Ramos (cell line): ENCODE results near the gene CDH13.

ENCODE experiments used
- in situ Hi-C: fragments of 300-500 bp; cut with MboI; formaldehyde crosslinking; loops from one replicate; pipeline ENCODE4 v1.14.3; 2022; ENCODE audit warnings: low sequenced_read_pairs; ENCODE audit not compliant: unreplicated experiment

Gene CDH13

DNA sequence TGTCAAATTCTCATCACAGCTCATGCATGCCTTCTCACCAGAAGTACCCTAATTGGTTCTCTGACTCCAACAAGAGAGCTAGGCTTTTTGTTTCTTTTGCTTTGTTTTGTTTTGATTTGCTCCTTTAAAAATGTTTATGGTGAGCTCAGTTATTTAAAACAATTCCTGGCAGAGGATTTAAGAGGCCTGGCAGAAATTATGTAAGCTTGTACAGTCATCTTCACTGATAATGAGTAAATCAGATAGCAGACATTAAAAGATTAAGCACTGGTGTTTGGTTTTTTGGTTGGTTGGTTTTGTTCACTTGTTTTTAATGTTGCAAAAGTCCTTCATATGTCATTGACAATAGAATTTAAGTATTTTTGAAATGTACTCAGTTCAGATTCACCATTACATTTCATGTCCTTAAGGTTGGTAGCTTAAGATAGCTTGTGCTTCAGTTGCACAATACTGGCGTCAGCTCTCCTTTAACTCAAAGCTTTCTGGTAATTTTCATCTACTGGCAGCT, 378.9 kb downstream of the CDH13 start:
- in situ Hi-C loops = no loop called here

DNA sequence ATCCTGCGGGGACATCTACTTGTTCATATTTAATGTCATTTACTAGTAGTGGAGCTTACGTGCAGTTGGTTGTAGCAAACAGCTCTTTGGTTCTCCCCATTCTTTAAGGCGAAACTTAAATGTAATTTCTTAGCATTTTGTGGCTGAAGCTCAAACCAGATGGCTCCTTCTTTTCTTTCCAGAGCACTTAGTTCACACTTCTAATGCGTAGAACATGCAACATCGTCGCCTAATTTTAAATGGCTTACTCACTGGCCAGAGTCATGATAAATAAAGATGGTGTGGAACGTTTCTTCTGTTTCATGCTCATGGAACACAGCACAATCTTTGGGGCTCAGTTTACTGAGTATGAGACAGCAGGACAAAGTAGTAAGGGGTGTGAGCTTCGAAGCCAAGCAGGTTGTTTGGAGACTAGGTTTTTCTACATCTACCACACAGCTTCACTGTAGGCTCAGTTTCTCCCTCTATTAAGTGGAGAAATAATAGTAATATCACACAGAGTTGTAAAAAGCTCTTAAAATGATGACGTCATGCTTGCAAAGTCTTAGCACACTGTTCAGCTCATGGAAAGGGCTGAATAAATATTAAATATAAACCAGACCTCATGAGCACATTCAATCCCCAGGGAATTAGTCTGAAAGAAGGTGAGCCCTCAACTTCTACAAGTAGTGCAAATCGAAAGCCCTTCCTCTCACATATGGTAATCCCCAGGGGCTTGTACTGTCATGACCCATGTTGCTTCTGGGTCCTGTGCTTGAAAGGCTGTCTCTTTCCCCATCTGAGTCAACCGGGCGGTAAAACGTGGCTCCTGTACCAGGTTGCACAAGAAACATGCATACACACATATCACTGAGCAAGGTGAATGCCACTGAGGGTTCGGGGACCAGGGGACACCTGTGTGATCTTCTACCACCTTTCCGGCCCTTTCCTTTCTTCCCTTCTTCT, 384.3 kb downstream of the CDH13 start:
- in situ Hi-C loops = no loop called here

DNA sequence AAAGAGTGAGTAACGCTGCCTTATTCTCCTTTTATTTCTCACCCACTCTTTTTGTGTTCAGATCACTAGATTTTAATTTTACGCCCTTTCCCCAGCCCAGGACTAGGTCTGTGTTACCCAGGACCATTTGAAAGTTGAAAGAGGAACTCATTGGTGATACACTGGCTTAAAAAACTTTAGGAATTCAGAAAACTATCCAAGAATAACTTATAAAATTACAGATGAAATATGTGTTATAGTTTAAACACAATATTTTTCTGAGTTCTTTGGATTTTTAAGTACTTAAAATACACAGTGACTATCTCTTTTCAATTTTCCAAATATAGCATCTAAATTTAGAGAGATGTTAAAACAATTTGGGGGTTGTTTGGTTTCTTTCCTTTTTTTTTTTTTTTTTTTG, 385.2 kb downstream of the CDH13 start:
- in situ Hi-C loops = no loop called here

DNA sequence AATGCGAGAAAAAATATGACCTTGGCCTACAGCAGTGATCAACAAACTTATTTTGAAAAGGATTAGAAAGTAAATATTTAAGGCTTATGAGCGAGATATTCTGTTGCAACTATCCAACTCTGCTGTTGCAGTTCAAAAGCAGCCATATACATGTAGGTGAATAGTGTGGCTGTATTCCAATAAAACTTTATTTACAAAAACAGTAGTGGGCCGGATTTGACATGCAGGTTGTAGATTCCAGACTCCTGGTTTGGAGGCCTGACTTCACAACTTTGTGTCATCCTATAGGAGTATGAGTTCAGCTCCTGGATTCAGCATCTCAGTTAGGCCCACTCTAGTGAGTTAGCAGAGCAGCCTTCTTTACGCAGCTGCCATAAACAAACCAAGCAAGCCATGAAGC, 386.3 kb downstream of the CDH13 start:
- in situ Hi-C loops = no loop called here

DNA sequence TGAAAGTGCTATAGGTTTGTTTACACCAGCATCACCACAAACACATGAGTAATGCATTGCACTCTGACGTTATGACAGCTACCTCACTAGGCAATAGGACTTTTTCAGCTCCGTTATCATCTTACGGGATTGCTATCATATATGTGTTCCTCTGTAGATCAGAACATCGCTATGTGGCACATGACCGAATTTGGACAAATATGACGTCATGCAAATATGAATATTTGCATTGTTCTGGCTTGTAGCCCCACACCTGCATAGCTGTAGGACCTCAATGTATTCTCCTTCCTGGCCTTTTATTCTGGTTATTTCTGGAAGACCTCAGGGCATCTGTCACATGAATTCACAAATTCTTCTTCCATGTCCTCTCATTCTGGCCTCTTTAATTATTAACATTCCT, 393.2 kb downstream of the CDH13 start:
- in situ Hi-C loops = no loop called here

DNA sequence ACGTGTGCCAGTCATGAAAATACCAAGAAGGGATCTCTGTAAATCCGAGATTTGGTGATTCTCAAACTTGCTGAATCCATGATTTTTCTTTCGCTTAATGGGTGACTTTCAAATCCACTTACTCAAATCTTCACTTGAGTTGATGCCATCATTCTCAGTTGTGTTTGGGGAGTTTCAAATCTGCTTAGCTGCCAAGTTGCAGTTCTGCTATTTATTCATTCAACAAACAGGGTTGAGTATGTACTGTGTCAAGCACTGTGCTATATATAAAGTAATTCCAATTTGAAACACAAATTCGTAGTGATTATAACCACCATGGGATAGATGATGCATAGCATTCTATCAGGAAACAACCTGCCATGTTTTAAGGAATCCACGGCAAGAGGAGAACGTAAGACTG, 394.3 kb downstream of the CDH13 start:
- in situ Hi-C loops = no loop called here

DNA sequence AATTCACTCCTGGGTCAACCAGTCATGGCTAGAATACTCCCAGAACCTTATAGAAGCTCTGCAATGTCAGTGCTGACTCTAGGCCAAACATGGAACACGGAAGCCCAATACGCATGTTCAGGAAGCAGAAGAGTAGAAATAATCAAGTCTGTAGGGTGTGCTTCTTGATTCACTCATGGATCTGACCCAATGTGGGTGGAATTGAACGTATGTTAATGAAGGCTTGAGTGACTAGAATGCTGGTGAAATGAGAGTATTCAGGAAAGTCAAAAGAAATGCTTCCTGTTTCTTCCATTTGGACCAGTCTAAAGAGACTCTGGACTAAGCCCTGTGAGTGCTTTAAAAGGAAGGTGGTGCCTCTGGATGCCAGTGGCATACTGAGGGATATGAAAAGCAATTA, 395.0 kb downstream of the CDH13 start:
- in situ Hi-C loops = no loop called here

DNA sequence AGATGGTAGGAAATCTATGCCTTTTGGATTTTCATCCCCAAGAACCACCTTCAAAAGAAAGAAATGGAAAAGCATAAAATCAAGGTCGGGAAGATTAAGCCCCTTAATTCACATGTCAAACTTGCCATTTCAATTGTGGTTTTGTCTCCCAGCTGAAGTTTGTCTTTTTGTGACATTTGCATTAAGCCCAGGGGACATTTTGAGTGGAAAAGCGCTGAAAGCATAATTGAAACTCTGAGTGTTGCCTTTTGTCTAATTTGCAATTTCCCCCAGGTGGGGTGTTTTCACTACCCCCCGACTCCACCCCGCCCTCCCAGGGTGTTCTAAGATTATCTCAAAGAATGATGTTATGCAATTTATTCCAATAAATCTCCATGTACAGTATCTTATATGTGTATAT, 396.2 kb downstream of the CDH13 start:
- in situ Hi-C loops = no loop called here

DNA sequence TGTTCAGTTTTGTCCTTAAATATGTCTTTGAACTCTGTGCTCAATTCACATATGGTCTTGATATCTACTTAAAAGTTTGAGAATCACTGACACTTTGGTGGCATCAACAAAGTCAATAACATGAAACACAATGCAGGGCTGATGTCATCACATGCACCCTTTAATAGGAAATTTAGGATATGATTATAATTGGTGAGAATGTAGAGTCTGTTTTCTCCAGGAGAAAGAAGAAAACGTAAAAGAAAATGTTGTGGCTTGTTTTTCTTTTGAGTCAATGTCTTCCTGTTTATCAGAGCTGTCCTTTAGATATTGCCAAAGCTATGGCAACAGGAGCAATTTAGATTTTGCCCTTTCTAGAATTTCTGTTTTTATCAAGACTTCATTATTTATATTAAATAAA, 396.9 kb downstream of the CDH13 start:
- in situ Hi-C loops = no loop called here

DNA sequence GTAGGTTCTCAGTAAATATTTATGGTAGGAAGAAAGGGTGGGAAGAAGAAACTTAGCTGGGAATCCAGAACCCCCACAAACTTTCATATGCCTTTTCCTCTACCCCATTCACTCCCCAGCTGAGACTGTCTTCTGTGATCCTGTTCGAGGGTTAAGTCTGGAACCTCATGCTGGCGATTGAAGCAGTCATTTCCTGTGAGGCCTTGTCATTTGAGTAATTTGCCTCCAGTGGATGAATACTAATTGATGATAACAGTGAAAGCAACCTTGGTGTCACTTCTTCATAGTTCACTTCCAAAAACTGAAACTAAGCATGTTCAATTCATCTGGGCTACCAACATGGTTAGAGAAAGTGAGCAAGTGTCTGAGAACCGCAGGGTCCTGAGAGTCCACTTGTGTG, 401.2 kb downstream of the CDH13 start:
- in situ Hi-C loops = no loop called here

DNA sequence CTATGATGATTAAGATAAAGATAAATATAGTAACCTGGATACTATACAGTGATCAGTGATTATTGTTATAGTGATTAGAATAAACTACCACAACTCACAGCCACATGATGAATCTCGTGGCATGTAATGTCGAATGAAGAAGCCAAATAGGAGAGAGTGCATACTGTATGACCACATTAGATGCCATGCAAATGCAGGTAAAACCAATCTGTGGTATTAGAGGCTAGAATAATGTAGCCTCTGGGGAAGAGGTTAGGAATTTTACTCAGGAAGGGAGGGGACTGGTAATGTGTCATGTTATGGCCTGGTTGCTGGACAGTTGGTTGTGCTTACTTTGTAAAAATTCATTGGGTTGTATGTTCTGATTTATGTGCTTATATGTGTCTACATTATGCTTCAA, 402.7 kb downstream of the CDH13 start:
- in situ Hi-C loops = no loop called here

DNA sequence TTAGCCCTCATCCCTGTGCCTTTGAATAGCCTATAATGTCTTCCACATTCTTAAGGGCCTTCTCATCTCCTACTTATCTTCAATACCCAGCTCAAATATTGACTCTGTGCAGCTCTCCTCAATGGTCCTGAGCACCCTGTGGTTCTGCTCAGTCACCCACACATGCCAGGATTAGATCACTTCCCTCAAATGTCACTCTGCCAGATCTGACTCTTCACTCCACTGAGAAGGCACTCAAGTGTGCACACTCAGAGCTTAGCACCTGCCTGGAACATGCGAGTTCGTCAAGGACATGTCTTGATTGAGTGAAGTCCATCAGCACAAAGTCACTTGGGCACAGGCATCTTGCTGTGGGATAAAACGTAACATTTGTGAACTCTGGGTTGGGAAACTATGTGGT, 404.8 kb downstream of the CDH13 start:
- in situ Hi-C loops = no loop called here

DNA sequence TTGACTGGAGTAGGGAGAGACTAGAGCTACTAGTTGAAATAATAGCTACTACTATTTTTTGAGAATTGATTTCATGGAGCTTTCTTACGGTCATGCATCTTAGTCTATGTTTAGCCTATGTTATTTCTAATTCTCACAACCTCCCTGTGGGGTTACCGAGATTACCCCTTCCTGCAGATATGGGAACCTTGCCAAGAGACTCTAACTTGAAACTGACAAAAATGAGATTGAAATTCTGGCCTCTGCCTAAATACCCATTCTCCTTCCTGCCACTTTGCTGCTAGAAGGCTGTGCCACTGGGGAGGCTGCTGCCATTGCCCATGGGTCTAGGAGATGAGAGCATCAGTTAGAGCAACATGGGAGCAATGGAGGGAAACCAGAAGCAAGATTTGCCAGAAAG, 410.3 kb downstream of the CDH13 start:
- in situ Hi-C loops = no loop called here

DNA sequence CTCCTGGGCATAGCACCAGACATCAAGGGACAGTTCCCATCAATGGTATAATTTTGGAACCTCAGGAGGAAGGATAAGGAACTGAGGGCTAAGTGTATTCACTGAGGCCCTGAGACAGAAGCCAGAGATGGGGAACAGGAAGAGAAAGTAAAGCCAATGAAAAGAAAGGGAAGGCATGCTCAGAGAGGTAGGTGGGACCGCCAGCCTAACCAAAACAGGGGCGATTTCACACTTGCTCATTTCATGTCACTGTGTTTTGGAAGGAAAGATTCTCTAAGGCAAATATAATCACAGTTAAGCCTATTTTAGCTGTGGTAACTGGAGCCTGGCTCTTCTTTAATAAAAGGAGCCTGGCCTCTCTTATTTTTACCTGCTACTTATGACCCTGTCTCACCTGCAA, 411.1 kb downstream of the CDH13 start:
- in situ Hi-C loops = no loop called here

DNA sequence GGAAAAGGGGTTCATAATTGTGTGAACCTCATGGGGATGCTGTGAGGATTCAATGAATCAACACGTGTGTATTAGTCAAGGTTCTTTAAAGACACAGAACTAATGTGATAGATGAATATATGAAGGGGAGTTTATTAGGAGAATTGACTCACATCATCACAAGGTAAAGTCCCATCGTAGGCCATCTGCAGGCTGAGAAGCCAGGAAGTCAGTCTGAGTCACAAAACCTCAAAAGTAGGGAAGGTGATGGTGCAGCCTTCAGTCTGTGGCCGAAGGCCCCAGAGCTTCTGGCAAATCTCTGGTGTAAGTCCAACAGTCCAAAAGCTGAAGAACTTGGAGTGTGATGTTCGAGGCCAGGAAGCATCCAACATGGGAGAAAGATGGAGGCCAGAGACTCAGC, 413.4 kb downstream of the CDH13 start:
- in situ Hi-C loops = no loop called here

DNA sequence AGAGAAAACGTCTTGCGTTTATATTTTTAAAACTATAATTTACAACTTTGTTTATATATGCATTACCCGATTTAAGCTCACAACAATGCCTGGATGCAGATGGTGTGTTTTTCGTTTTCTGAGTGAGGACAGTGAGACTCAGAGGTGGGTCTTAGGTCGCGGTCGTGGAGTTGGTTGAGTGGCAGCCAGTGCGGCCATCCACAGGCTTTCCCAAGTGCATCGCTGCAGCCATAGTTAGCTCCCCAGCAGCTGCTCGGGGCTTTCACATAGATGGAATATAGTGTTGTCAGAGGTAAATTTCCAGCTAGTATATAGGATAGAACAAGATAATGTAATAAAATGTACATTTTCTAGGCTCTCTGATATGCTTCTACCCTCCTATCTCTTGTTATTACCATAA, 417.8 kb downstream of the CDH13 start:
- in situ Hi-C loops = no loop called here

DNA sequence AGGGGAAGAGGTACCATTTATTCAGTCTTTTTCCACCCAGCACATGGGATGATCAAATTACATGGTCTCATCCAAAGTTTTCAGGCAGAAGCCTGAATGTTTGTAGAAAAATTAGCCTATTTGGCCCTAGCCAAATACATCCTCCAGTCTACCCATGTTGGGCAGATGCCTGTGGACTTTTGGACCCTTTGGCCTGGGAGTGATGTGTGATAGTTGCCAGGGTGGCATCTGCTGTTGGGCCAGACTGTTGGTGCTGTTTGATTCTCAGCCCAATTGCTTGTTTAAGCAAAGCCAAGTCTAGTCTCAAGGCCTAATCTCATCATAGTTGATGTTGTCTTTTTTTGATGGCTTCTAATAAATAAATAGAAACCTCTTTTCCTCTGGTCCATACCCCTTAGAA, 419.0 kb downstream of the CDH13 start:
- in situ Hi-C loops = no loop called here

DNA sequence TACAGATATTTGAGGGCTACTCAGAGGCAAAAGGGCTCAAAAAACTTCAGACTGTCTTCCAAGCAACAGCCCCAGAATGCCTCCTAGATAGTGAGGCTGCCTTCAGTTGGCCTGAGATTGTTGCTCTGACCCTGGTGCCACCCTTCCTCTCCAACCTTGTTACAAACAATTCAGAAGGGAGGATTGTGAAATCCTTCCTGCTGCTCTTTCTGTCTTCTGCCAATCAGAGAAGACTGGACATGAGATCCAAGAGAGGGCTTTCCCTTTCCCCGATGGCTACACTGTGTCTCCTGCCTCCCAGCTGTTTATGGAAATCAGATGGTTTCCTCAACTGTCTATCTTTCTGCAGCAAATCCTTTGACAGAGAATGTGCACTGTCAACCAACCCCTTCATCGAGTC, 419.9 kb downstream of the CDH13 start:
- in situ Hi-C loops = no loop called here

DNA sequence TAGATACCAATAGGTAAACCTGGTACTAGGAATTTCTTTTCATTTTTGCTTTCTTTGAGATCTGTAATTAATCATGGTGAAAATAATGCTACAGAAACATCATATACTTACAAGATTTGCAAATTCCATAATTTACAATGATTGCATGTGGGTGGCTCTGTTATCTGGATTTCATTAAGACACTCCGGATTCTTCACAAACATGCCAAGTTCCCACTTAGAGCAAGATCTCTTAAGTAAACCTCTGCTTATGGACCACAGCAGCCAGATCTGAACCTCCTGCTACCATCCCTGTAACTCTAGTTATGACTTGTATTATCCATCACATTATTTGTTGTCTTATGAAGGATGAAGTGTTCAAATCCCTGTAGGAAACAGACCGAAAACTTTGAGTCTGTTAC, 424.7 kb downstream of the CDH13 start:
- in situ Hi-C loops = no loop called here

DNA sequence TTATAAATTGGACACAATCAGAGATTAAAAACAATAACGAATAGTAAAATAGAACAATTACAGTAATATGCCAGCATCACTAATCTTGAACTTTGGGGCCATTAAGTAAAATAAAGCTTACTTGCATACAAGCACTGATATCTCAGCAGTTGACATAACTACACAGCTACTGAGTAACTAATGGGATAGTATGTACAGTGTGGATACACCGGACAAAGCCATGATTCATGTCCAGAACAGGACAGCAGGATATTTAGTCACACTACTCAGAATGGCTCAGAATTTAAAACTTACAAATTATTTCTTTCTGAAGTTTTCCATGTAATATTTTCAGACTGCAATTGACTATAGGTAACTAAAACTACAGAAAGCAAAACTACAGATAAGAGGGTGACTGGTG, 427.5 kb downstream of the CDH13 start:
- in situ Hi-C loops = no loop called here

DNA sequence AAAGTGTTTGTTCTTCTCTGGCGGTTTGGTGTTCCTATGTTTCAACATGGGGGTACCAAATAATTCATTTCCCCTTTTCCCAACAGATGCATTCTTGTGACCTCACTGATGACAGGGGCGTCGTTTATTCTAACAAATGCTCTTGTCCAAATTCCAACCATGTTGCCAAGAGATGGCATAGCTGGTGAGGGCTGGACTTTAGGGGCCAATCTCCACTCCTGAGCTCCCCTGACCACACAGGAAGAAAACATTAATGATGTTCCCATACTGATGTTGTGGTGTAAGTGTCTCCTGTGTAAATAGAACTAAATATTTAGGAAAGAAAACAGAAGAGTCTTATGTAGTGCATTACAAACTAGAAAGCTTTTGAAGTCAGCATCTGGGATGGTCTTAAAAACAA, 431.6 kb downstream of the CDH13 start:
- in situ Hi-C loops = no loop called here

DNA sequence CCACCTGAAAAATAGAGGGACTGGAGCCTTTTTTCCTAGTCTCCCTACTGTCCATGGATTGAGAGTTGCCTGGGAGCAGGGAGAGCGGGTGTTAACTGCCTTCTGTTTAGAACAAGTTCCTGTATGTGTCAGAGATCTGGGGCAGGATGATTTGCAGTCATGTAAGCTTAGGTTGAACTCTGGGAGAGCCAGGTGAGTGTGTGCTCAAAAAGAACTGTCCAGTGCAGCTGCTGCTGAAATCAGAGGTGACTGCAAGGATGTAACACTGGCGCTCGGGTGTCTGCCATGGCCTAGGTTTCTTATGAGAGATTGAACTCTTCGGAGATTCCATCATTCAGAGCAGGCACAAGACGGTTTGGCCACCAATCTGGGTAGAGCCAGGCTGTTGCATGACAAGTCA, 432.5 kb downstream of the CDH13 start:
- in situ Hi-C loops = no loop called here
